ENCODE results near the gene SH3BP2.

Gene SH3BP2

GRCh38 chr4:2792711-2793585 lies at the start of gene SH3BP2:
SH3BP2 (plus strand) TSS chr4:2793085; CDS start chr4:2820618, 27,533 bp downstream.
- DNase-seq (ENCODE audit: low read depth in 2 of 2): no peak

- no peak for DNase-seq (ENCODE audit: low read depth in 2 of 2)
Measured at GRCh38 chr4:2743518-2744445, 49.1 kb upstream of the SH3BP2 start.

- DNase-seq (ENCODE audit: low read depth in 2 of 2): no peak
Measured at GRCh38 chr4:2744576-2745270, 48.2 kb upstream of the SH3BP2 start.

GRCh38 chr4:2745516-2745915 lies 47.4 kb upstream of the SH3BP2 start:
- DNase-seq (ENCODE audit: low read depth in 2 of 2): no peak

- DNase-seq (ENCODE audit: low read depth in 2 of 2): peak; percentile 42 to 52
Measured at GRCh38 chr4:2745981-2746806, 46.7 kb upstream of the SH3BP2 start.

- DNase-seq (ENCODE audit: low read depth in 2 of 2): no peak
Measured at GRCh38 chr4:2746891-2747695, 45.8 kb upstream of the SH3BP2 start.

- no peak for DNase-seq (ENCODE audit: low read depth in 2 of 2)
Measured at GRCh38 chr4:2750719-2751605, 41.9 kb upstream of the SH3BP2 start.

- no peak for DNase-seq (ENCODE audit: low read depth in 2 of 2)
Measured at GRCh38 chr4:2753436-2753835, 39.4 kb upstream of the SH3BP2 start.

- DNase-seq (ENCODE audit: low read depth in 2 of 2): no peak
Measured at GRCh38 chr4:2754848-2755819, 37.8 kb upstream of the SH3BP2 start.

GRCh38 chr4:2755821-2756690 lies 36.8 kb upstream of the SH3BP2 start, which contains the start of gene TNIP2:
TNIP2 (minus strand) TSS chr4:2756336; CDS start chr4:2756289, 47 bp downstream.
- DNase-seq (ENCODE audit: low read depth in 2 of 2): peak; percentile 58 to 59

GRCh38 chr4:2756691-2757350 lies 36.1 kb upstream of the SH3BP2 start:
- no peak for DNase-seq (ENCODE audit: low read depth in 2 of 2)

- no peak for DNase-seq (ENCODE audit: low read depth in 2 of 2)
Measured at GRCh38 chr4:2757426-2757825, 35.5 kb upstream of the SH3BP2 start.

GRCh38 chr4:2761035-2761923 lies 31.6 kb upstream of the SH3BP2 start:
- no peak for DNase-seq (ENCODE audit: low read depth in 2 of 2)

- no peak for DNase-seq (ENCODE audit: low read depth in 2 of 2)
Measured at GRCh38 chr4:2762048-2762447, 30.8 kb upstream of the SH3BP2 start.

Data from stimulated activated CD8-positive, alpha-beta memory T cell treated with anti-CD3 and anti-CD28 coated beads, Interleukin-7, amount 100 ng/mL, for 1 hour (primary cell).